Loucy (cell line): Measurements from ENCODE around the gene ARAP3.

Source experiments
- CTCF ChIP-seq: fragments of 200-600 bp; sonication (generic); conservative IDR thresholded peaks from 2 replicates; pipeline ENCODE4 v1.5.1; 2014; ENCODE audit warnings: mild to moderate bottlenecking, antibody characterized with exemption, low read length
- EZH2phosphoT487 ChIP-seq: fragments of 200-600 bp; IDR thresholded peaks from 2 replicates; pipeline ENCODE4 v1.6.1; 2018; ENCODE audit warnings: antibody characterized with exemption, mild to moderate bottlenecking, moderate library complexity, borderline replicate concordance

GRCh38 chr5:141696431-141696830 is 14.4 kb upstream of the ARAP3 start:
- no peak for TF ChIP-seq EZH2phosphoT487
- TF ChIP-seq CTCF: no peak
